IMR-90 (cell line): ENCODE measurements around the gene ROGDI. TPM values are rescaled to one million over a fixed set of nuclear protein-coding genes. Genes with fewer than 3 reads are reported as not detected.

Experiments used
- ATAC-seq: fragments of 200-7000 bp; cut with Tn5 transposase; 2 replicates; pipeline ENCODE4 v1.9.1; 2020; ENCODE audit warnings: low read depth, mild to moderate bottlenecking, moderate library complexity
- BruUV-seq: library from RNA; stranded (reverse); fragments of 400-500 nt; replicated peaks from 2 replicates; lab custom pipeline; 2021; lab: Mats Ljungman, UMichigan
- CTCF ChIA-PET: fragments of 300-600 bp; formaldehyde crosslinking; extraction: SDS; loops from one replicate; lab custom pipeline; 2021; ENCODE audit warnings: antibody characterized with exemption; lab: Yijun Ruan, JAX
- POLR2A ChIA-PET: fragments of 300-600 bp; sonication (Branson Sonifier 250); formaldehyde crosslinking; loops from one replicate; lab custom pipeline; 2022; ENCODE audit warnings: antibody characterized with exemption; ENCODE audit not compliant: unreplicated experiment; lab: Charles Lee
- DNase-seq: peaks from one replicate; pipeline ENCODE4 v3.0.0; 2013
- H2AFZ ChIP-seq: replicated peaks from 2 replicates; pipeline ENCODE3; 2013; ENCODE audit warnings: low read length, mild to moderate bottlenecking; ENCODE audit not compliant: poor library complexity
- H2AK5ac ChIP-seq: 2 replicates; pipeline ENCODE4 v1.6.1; 2013; ENCODE audit warnings: low read depth, low read length, inconsistent platforms
- H2AK9ac ChIP-seq: replicated peaks from 2 replicates; pipeline ENCODE3; 2013; ENCODE audit warnings: mild to moderate bottlenecking, low read depth, low read length, moderate library complexity; ENCODE audit not compliant: poor library complexity
- H2BK120ac ChIP-seq: 2 replicates; pipeline ENCODE4 v1.6.1; 2013; ENCODE audit warnings: low read depth, low read length, inconsistent platforms
- H2BK15ac ChIP-seq: 3 replicates; pipeline ENCODE4 v1.6.1; 2013; ENCODE audit warnings: low read depth, low read length, inconsistent platforms
- H2BK20ac ChIP-seq: 2 replicates; pipeline ENCODE4 v1.6.1; 2013; ENCODE audit warnings: low read depth, mild to moderate bottlenecking, inconsistent platforms, low read length, moderate library complexity
- H2BK5ac ChIP-seq: 2 replicates; pipeline ENCODE4 v1.6.1; 2013; ENCODE audit warnings: mild to moderate bottlenecking, low read depth, low read length, inconsistent platforms; ENCODE audit not compliant: poor library complexity, severe bottlenecking
- H3K14ac ChIP-seq: replicated peaks from 2 replicates; pipeline ENCODE4 v1.6.1; 2013; ENCODE audit warnings: low read depth, low read length, inconsistent platforms
- H3K18ac ChIP-seq: 2 replicates; pipeline ENCODE4 v1.6.1; 2013; ENCODE audit warnings: low read depth, low read length, control low read depth
- H3K23ac ChIP-seq: 2 replicates; pipeline ENCODE4 v1.6.1; 2013; ENCODE audit warnings: low read depth, low read length, inconsistent platforms
- H3K27ac ChIP-seq: 2 replicates; pipeline ENCODE4 v1.5.1; 2013; ENCODE audit warnings: mild to moderate bottlenecking, control low read depth, low read length; ENCODE audit not compliant: insufficient read depth
- H3K27me3 ChIP-seq: 2 replicates; pipeline ENCODE4 v1.6.1; 2013; ENCODE audit warnings: low read length; ENCODE audit not compliant: control insufficient read depth, insufficient read depth
- H3K36me3 ChIP-seq: 2 replicates; pipeline ENCODE4 v1.6.1; 2013; ENCODE audit warnings: low read length, mixed read lengths; ENCODE audit not compliant: control insufficient read depth, insufficient read depth
- H3K4ac ChIP-seq: 2 replicates; pipeline ENCODE4 v1.6.1; 2013; ENCODE audit warnings: low read depth, low read length, inconsistent platforms
- H3K4me1 ChIP-seq: 2 replicates; pipeline ENCODE4 v1.6.1; 2013; ENCODE audit warnings: low read length, mixed read lengths; ENCODE audit not compliant: control insufficient read depth, insufficient read depth
- H3K4me2 ChIP-seq: 2 replicates; pipeline ENCODE4 v1.6.1; 2013; ENCODE audit warnings: low read depth, mild to moderate bottlenecking, control low read depth, low read length, moderate library complexity
- H3K4me3 ChIP-seq: 2 replicates; pipeline ENCODE4 v1.5.1; 2013; ENCODE audit warnings: low read depth, mild to moderate bottlenecking, control low read depth, low read length, moderate library complexity; ENCODE audit not compliant: insufficient read depth
- H3K56ac ChIP-seq: 2 replicates; pipeline ENCODE4 v1.6.1; 2013; ENCODE audit warnings: low read length, inconsistent platforms; ENCODE audit not compliant: insufficient read depth; ENCODE audit errors: extremely low read depth
- H3K79me1 ChIP-seq, 2 experiments: 2 replicates each; pipeline ENCODE4 v1.6.1; 2013; ENCODE audit warnings: low read length in 2 of 2, inconsistent platforms in 1 of 2, low read depth in 1 of 2
- H3K9ac ChIP-seq: 2 replicates; pipeline ENCODE4 v1.6.1; 2013; ENCODE audit warnings: low read depth, low read length, control low read depth
- H3K9me1 ChIP-seq: 2 replicates; pipeline ENCODE4 v1.6.1; 2013; ENCODE audit warnings: low read length, inconsistent platforms; ENCODE audit not compliant: insufficient read depth
- H3K9me3 ChIP-seq: 2 replicates; pipeline ENCODE4 v1.6.1; 2013; ENCODE audit warnings: low read length; ENCODE audit not compliant: control insufficient read depth, insufficient read depth
- H4K20me1 ChIP-seq: 2 replicates; pipeline ENCODE4 v1.6.1; 2013; ENCODE audit warnings: low read length, inconsistent platforms; ENCODE audit not compliant: insufficient read depth
- H4K5ac ChIP-seq: 2 replicates; pipeline ENCODE4 v1.6.1; 2013; ENCODE audit warnings: mild to moderate bottlenecking, low read depth, low read length, control low read depth
- H4K8ac ChIP-seq, 2 experiments: 2 replicates each; pipeline ENCODE4 v1.6.1; 2013; ENCODE audit warnings: low read depth in 2 of 2, low read length in 2 of 2, control low read depth in 1 of 2, inconsistent platforms in 1 of 2
- H4K91ac ChIP-seq: 2 replicates; pipeline ENCODE4 v1.6.1; 2013; ENCODE audit warnings: low read depth, low read length, inconsistent platforms; ENCODE audit not compliant: insufficient read depth
- CEBPB ChIP-seq: IDR thresholded peaks from 2 replicates; pipeline ENCODE4 v1.6.1; 2012; ENCODE audit warnings: low read depth, low read length, improper control_type of control experiment
- ELK1 ChIP-seq: fragments of 150-350 bp; IDR thresholded peaks from 2 replicates; pipeline ENCODE4 v1.6.1; 2016; ENCODE audit warnings: low read depth, mild to moderate bottlenecking, low read length, moderate library complexity, borderline replicate concordance
- FOS ChIP-seq: fragments of 150-350 bp; IDR thresholded peaks from 2 replicates; pipeline ENCODE4 v1.6.1; 2016; ENCODE audit warnings: low read depth, low read length
- MAZ ChIP-seq: IDR thresholded peaks from 2 replicates; pipeline ENCODE4 v1.6.1; 2012; ENCODE audit warnings: low read depth, mild to moderate bottlenecking, low read length, improper control_type of control experiment, moderate library complexity, borderline replicate concordance
- MXI1 ChIP-seq: IDR thresholded peaks from 2 replicates; pipeline ENCODE4 v1.6.1; 2012; ENCODE audit warnings: low read depth, mild to moderate bottlenecking, low read length, moderate library complexity, borderline replicate concordance
- NFE2L2 ChIP-seq: fragments of 150-350 bp; IDR thresholded peaks from 2 replicates; pipeline ENCODE4 v1.6.1; 2016; ENCODE audit warnings: low read depth, mild to moderate bottlenecking, low read length
- POLR2A ChIP-seq: IDR thresholded peaks from 2 replicates; pipeline ENCODE4 v1.6.1; 2012; ENCODE audit warnings: mild to moderate bottlenecking, low read depth, low read length
- RAD21 ChIP-seq: IDR thresholded peaks from 2 replicates; pipeline ENCODE4 v1.6.1; 2012; ENCODE audit warnings: low read length, improper control_type of control experiment
- RCOR1 ChIP-seq: IDR thresholded peaks from 2 replicates; pipeline ENCODE4 v1.6.1; 2012; ENCODE audit warnings: mild to moderate bottlenecking, low read length, improper control_type of control experiment; ENCODE audit not compliant: insufficient replicate concordance
- RFX5 ChIP-seq: IDR thresholded peaks from 2 replicates; pipeline ENCODE4 v1.8.0; 2012; ENCODE audit warnings: low read depth, mild to moderate bottlenecking, low read length, moderate library complexity
- SMC3 ChIP-seq: fragments of 150-350 bp; IDR thresholded peaks from 2 replicates; pipeline ENCODE4 v1.6.1; 2016; ENCODE audit warnings: low read depth, mild to moderate bottlenecking, antibody characterized with exemption, low read length, moderate library complexity
- WGBS, 2 experiments: methylation state at CpG; one replicate each; pipeline versions ENCODE4 v1.1.5 to v1.1.7; 2013; ENCODE audit warnings: missing lambda C conversion rate in 2 of 2; ENCODE audit not compliant: insufficient read length in 1 of 2; ENCODE audit errors: extremely low coverage in 2 of 2; 5-methylcytosine and 5-hydroxymethylcytosine counted together
- dilution Hi-C: fragments of 300-500 bp; cut with HindIII; formaldehyde crosslinking; loops from one replicate; pipeline ENCODE4 v1.14.3; 2018; ENCODE audit warnings: low sequenced_read_pairs; ENCODE audit not compliant: unreplicated experiment
- in situ Hi-C: fragments of 300-500 bp; cut with MboI; formaldehyde crosslinking; loops from 3 replicates; pipeline ENCODE4 v1.14.3; 2019; ENCODE audit warnings: low sequenced_read_pairs, inconsistent platforms, mixed read lengths
- intact Hi-C: fragments of 100-400 bp; cut with micrococcal nuclease; formaldehyde crosslinking; loops from 2 replicates; pipeline ENCODE4 v1.10.0; 2022
- polyA plus RNA-seq, 3 experiments: library from polyadenylated mRNA; depleted of rRNA; stranded (reverse); fragments of >200 nt; gene quantifications; 2 replicates each; pipeline ENCODE4 v1.2.3, GENCODE V29; 2012; ENCODE audit warnings: low replicate concordance in 1 of 3
- total RNA-seq: library from RNA; depleted of rRNA; stranded (reverse); fragments of >200 nt; gene quantifications from 2 replicates; pipeline ENCODE4 v1.2.3, GENCODE V29; 2012
- TF ChIP-seq, protein P1 (sequence below): conservative IDR thresholded peaks from 2 replicates; pipeline ENCODE4 v1.5.1; 2012; ENCODE audit warnings: mild to moderate bottlenecking, low read depth, low read length, improper control_type of control experiment

ROGDI gene
- total and polyA plus RNA-seq, 2 of the 4 experiments (the other 2 are of a cell fraction) = 13.6 to 27.1 TPM

- Histone ChIP-seq H2AK9ac (no peak overlapping the region), H3K9me1 (no peaks in the 10 kb centered on the region), H4K5ac (no peak overlapping the region), H3K36me3 (peaks cover 64% of the 10 kb centered on the region), H3K9ac (no peak overlapping the region), H3K27ac (no peak overlapping the region), H3K4me3 (no peak overlapping the region), H3K56ac (no peak overlapping the region), H3K14ac (no peak overlapping the region), H3K18ac (no peak overlapping the region), H3K23ac (no peak overlapping the region; the same call in 1 of the 2 replicates), H3K9me3 (no peaks in the 10 kb centered on the region), H2AFZ (no peak overlapping the region), H3K79me1 (peaks cover 47 to 49% of the 10 kb centered on the region in 2 experiments), H4K8ac (no peak overlapping the region), H3K4me2 (no peak overlapping the region), H2AK5ac (no peak overlapping the region), H2BK5ac (no peak overlapping the region), H2BK120ac (no peak overlapping the region), H4K20me1 (peaks cover 19% of the 10 kb centered on the region; the same call in 1 of the 2 replicates), H4K91ac (no peak overlapping the region), H2BK15ac (no peak overlapping the region), H3K4ac (no peak overlapping the region), H3K4me1 (no peaks in the 10 kb centered on the region), H3K27me3 (no peaks in the 10 kb centered on the region), H2BK20ac (no peak overlapping the region)
- dilution Hi-C loops = no loop called here
- in situ Hi-C loops = no loop called here
- DNase-seq (no peak), ATAC-seq (no peak)
- ChIA-PET CTCF (no interaction called here), POLR2A (no interaction called here)
- WGBS, 2 experiments = 88% methylated on average over 3 of the region's 6 CpGs; no CpG with 5 or more reads in 1 of the 2 experiments
- intact Hi-C loops = no loop called here
- BruUV-seq = no TSS peak
- TF ChIP-seq NFE2L2 (no peak), FOS (no peak), MXI1 (no peak), RCOR1 (no peak), SMC3 (no peak), ELK1 (no peak), MAZ (no peak), RFX5 (no peak), CEBPB (no peak), POLR2A (no peak), RAD21 (no peak)
- TF ChIP-seq, protein P1, sequence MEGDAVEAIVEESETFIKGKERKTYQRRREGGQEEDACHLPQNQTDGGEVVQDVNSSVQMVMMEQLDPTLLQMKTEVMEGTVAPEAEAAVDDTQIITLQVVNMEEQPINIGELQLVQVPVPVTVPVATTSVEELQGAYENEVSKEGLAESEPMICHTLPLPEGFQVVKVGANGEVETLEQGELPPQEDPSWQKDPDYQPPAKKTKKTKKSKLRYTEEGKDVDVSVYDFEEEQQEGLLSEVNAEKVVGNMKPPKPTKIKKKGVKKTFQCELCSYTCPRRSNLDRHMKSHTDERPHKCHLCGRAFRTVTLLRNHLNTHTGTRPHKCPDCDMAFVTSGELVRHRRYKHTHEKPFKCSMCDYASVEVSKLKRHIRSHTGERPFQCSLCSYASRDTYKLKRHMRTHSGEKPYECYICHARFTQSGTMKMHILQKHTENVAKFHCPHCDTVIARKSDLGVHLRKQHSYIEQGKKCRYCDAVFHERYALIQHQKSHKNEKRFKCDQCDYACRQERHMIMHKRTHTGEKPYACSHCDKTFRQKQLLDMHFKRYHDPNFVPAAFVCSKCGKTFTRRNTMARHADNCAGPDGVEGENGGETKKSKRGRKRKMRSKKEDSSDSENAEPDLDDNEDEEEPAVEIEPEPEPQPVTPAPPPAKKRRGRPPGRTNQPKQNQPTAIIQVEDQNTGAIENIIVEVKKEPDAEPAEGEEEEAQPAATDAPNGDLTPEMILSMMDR = no peak
Measured at GRCh38 chr16:4832698-4833343, 30.4 kb upstream of the ROGDI start.
